ENCODE results near the gene ABCF3.

ABCF3 gene

GRCh38 chr3:184189421-184189820, 3.4 kb downstream of the ABCF3 start:
- no peak for DNase-seq

GRCh38 chr3:184192889-184193288, 6.9 kb downstream of the ABCF3 start:
- DNase-seq = no peak

- DNase-seq = no peak
Measured at GRCh38 chr3:184193991-184194539, 8.1 kb downstream of the ABCF3 start.

- peak; percentile 57 for DNase-seq
Measured at GRCh38 chr3:184196536-184196935, 10.5 kb downstream of the ABCF3 start.

GRCh38 chr3:184198509-184198908, 12.5 kb downstream of the ABCF3 start:
- no peak for DNase-seq

- no peak for DNase-seq
Measured at GRCh38 chr3:184200825-184201224, 14.8 kb downstream of the ABCF3 start.

GRCh38 chr3:184203526-184203925, 17.5 kb downstream of the ABCF3 start:
- DNase-seq = no peak

GRCh38 chr3:184209146-184209923, 23.3 kb downstream of the ABCF3 start:
- DNase-seq = no peak

- DNase-seq = no peak
Measured at GRCh38 chr3:184211297-184211696, 25.3 kb downstream of the ABCF3 start.

GRCh38 chr3:184211718-184212117, 25.7 kb downstream of the ABCF3 start:
- no peak for DNase-seq

- no peak for DNase-seq
Measured at GRCh38 chr3:184218814-184219213, 32.8 kb downstream of the ABCF3 start.

GRCh38 chr3:184222521-184222920, 36.5 kb downstream of the ABCF3 start:
- DNase-seq = no peak

- no peak for DNase-seq
Measured at GRCh38 chr3:184223946-184224345, 37.9 kb downstream of the ABCF3 start.

GRCh38 chr3:184227481-184227935, 41.5 kb downstream of the ABCF3 start:
- peak; percentile 59 for DNase-seq

- DNase-seq = peak; percentile 11
Measured at GRCh38 chr3:184228376-184229137, 42.6 kb downstream of the ABCF3 start.

GRCh38 chr3:184229394-184230080, 43.5 kb downstream of the ABCF3 start, which contains the start of gene VWA5B2:
TSS of gene VWA5B2 (plus strand) at chr3:184229585. CDS start at chr3:184230529, 944 bp downstream.
- DNase-seq = peak; percentile 89

- DNase-seq = peak; percentile 86
Measured at GRCh38 chr3:184230081-184230602, 44.1 kb downstream of the ABCF3 start.

- peak; percentile 88 for DNase-seq
Measured at GRCh38 chr3:184230603-184231528, 44.9 kb downstream of the ABCF3 start.

GRCh38 chr3:184231671-184232070, 45.7 kb downstream of the ABCF3 start:
- DNase-seq = no peak

- no peak for DNase-seq
Measured at GRCh38 chr3:184233127-184233843, 47.3 kb downstream of the ABCF3 start.

GRCh38 chr3:184234224-184234623, 48.2 kb downstream of the ABCF3 start:
- DNase-seq = peak; percentile 85

Data from DMS53 (cell line).